ENCODE measurements around the gene NFASC.

The NFASC gene

DNA sequence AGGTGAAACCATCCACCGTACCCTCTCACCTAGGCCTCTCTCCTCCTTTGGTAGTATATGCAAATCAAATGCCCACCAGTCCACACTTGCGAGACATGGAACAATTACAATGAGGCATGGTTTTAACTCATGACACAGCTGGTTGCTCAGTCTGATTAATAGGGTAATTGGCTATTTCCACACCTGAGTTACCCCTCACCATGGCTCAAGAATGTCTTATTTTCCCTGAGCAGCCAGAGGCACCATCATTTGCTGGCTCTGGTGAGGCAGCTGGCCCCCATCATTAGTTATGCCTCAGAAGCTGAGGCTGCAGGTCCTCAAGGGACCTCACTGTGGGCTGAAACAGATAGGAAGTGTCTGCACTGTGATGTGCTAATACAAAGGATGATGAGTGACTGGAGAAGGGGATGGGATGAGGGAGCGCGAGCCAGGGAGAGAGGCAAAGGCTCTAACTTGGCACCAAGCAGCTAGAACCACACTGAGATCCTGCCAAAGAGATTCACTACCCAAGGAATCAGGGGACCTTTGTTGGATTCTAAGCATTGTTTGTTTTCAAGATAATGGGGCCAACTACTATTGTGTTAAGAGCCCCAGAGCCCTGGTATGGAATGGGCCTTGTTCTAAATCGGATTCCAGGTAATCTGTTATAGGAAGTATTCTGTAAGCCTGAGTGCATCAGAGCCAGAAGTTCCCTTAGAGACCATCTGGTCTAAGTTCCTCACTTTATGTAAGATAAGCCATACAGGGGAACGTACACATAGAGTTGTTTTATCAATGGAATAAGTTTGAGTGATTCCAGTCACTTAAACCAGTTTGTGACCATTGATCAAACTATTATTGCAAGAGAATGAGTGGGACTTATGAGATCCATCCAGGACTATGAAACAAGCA lies 92.3 kb downstream of the NFASC start:
- no peak for DNase-seq

DNA sequence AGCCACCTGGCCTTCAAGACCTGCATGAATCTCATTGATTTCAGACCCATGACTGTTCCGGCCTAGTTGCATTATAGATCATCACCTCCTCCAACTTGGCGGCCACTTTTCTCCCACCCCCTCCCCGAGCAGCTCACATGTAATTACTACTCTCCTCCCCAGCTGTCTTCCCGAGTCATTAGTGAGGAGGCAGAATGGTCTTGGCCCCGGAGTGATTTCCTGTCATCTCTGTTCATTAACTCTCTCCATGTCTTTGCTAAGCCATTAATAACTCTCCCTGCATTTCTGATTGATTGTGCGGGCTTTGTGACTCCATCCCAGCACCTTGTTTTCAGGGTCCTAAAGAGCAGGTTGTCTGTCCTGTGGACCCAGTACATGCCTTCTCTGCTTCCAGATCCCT lies 96.8 kb downstream of the NFASC start:
- DNase-seq = no peak

DNA sequence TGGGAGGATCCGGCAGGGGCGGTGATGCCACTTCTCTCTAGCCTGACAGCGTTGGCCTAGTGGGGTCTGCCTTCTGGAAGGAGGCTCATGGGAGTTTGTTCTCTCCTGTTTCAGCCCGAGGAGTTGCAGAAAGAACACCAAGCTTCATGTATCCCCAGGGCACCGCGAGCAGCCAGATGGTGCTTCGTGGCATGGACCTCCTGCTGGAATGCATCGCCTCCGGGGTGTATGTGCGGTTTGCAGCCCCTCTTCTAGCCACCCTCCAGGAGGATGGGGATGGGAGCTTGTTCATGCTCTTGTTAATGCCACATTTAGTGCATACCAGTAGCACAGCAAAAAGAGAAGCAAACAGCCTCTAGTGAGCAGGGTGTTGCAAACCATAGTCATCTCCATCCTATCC lies 97.5 kb downstream of the NFASC start:
- no peak for DNase-seq

DNA sequence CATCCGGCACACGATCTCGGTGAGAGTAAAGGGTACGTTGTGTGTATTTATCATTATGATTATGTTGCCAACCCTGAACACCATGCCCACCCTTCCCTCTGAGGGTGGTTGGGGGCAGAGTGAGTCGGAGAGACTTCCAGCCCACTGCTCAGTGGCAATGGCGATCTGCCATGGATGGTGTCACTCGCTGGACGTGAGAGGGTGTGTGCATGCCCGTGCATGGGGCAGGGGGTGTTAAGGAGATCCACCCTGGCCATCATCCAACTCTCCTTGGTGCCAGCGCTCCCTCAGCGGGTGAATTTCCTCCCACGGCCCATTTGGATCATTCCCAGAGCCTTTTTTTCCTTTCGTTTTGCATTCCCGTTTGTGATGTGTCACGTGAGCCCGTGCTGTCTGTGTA lies 98.3 kb downstream of the NFASC start:
- DNase-seq = no peak

DNA sequence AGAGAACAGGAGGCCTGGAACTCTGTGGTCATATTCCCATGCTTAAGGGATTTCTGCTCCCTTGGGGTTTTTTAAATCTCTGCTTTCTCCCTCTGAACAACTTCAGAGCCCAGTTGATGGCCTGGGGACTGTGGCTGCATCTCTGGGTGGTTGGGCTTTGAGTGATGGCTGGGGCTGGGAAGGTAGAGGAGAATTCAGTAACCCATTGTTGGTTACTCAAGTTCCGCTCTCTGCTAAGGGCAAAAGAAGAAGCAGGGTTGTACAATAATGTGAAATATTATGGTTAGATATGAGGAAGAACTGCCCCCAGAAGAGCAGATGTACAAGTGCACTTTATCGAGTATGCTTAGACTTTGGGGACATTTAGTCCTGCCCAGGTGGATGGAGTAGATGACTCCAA lies 100.3 kb downstream of the NFASC start:
- DNase-seq = no peak

DNA sequence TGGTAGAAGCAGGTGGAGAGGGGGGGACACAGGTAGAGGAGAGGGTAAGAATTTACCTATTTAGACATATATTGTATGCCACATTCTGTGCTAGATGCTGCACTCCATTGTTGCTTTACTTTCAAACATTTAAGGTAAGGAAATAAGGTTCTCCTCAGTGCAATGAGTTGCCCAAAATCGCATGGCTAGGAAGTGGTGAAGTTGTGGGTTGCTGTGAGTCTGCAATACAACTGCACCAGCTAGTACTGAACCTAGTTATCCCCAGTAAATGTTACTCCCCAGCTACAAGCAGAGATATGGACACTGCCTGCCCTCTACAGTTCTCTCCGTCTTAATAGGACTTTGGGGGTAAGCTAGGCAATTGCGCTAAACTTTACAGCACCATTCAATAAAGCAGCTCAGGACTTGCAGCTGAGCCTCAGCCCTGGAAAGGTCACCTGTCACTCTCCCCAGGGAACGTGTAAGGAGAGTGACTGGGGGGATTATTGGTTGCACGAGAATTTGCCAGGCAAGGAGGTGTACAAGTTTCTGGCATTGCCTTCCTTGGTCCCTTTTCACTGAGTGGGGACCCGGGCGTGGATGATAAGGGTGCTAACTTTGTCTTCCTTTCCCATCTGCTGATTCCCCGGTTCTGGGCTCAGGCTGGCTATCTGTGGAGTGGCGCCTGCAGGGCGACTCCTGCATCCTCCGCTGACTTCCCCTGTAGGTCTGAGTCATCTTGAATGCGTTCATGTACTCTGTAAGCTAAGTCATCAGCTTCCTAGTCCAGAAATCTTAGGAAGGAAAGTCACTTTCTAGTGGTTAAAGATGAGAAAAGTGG lies 101.1 kb downstream of the NFASC start:
- peak; percentile 76 for DNase-seq

DNA sequence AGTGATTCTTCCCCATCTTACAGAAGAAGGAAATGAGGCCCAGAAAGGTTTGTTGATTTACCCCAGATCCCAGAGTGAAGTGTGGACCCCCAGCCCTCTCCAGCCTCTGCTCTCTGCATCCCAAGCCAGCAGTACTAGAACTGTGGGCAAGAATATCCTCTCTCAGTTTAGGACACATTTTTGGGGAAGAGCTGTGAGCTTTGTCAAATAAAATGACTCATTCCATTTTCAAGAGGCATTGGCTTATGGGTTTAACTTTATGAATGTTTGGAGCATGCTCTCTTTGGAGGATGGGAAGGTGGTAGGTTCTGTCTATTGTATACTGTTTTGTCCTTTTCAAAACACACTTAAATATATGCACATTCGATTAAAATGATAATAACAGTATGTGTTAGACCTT lies 101.8 kb downstream of the NFASC start:
- DNase-seq = no peak

DNA sequence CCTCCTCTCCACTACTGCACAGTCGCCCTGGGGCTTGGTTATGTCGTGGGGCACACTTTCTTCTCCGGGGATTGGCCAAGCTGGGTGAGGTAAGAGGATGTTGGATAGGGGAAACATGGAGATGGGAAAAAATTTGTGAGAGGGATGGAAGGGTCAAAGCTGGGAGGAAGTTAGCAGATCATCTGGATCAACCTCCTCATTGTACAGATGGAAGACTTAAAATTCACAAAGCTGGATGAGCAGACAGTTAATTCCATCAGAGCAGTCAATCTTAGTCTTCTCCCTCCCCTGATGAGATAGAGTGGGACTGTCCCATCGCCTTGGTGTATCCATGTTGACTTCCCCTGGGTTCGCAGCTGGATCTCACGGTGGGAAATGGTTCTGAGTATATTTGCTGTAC lies 102.8 kb downstream of the NFASC start:
- no peak for DNase-seq

DNA sequence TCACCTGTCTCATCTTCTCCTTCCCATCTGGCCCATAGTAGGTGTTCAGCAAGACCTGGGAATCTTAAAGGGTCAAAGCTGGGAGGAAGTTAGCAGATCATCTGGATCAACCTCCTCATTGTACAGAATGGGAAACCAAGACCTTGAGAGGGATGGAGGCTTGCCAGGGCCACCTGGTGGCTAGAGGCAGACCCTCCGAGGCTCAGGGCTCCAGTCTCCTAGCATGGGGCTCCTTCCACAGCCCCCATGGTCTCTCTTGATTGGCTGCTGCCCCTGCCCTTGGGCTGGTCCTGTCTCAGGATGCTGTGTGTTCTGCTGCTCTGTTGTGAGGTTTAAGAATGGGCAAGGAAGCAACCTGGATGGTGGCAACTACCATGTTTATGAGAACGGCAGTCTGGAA lies 103.7 kb downstream of the NFASC start:
- DNase-seq = no peak

DNA sequence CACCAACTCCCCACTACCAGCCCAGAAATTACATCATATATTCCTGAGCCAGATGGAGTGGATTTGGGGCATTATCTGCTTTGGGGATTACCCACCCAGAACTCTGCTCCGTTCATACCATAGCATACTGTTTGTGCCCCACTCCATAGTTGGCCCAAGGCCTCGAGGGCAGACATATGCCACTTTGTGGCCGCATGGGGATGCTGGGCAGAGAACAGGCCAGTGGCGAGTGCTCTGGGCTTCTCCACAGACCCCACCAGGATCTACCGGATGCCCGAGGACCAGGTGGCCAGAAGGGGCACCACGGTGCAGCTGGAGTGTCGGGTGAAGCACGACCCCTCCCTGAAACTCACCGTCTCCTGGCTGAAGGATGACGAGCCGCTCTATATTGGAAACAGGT lies 104.4 kb downstream of the NFASC start:
- DNase-seq = no peak

DNA sequence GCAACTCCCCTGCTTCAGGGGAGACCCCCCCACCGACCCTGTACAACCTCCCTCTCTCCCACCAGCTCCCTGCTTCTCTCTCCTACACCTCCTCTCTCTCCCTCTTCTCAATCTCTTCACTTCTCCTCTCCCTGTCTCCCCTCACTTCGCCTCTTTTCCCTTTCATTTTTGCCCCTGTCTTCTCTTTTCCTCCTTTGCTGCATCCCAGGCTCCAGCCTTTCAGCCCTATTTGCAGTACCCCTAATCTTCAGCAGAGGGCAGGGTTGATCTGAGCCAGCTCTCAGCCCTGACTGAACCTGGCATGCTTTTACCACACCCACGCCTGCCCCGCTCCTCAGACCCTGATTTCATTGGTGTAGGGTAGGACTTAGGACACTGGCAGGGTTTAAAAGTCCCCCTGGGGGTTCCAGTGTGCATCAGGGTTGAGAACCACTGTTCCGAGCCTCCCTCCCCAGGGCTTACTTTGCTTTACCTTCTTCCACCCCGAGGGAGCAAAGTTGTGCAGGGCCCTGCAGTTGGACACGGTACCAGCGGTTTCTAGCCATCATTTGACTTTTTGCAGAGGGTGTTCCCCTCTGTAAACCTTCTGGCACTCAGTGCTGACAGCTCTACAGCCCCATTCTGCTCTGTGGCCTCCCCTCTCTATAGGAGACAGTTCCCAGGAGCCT lies 105.0 kb downstream of the NFASC start:
- DNase-seq = peak; percentile 22

DNA sequence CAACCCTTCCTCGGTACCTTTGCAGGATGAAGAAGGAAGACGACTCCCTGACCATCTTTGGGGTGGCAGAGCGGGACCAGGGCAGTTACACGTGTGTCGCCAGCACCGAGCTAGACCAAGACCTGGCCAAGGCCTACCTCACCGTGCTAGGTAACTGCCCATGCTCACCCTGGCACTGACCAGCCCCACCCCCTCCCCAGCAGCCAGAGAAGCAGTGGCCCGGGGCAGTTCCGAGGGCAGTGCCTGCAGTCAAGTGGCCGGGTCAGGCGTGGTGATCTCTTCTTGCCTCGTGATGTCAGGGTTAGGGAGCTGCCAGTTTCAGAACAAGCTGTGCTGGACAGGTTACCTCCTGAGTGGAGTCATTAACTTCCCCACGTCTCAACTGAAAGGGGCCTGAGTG lies 106.0 kb downstream of the NFASC start:
- no peak for DNase-seq

DNA sequence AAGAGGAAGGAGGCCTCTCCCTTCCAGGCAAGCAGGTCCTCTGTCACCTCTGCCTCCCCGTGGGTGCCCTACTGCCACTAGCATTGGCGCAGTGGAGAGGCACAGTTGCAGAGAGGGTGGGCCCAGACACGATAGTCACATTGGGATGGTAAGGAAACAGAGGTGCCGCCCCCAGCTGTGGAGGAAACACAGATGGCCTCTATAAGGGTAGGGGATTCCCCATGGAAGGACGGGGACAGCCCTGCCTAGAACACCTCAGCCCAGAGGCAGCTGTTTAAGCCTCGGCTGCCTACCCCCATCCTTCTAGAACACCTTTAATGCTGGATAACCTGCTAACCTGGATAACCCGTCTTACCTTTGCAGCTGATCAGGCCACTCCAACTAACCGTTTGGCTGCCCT lies 106.7 kb downstream of the NFASC start:
- no peak for DNase-seq

DNA sequence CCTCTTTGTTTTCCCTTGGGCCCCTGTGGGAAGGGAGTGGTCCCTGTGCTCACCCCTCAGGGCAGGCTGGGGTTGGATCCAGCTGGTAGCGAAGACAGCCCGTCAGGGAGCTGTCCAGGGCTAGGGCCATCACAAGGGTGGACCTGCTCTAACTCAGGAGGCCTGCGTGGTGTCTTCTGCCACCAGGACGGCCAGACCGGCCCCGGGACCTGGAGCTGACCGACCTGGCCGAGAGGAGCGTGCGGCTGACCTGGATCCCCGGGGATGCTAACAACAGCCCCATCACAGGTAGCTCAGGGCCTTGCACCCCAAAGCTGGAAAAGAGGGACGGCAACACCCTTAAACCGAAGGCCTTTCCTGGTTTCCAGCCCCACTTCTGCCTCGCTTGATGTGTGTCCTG lies 108.1 kb downstream of the NFASC start:
- no peak for DNase-seq

DNA sequence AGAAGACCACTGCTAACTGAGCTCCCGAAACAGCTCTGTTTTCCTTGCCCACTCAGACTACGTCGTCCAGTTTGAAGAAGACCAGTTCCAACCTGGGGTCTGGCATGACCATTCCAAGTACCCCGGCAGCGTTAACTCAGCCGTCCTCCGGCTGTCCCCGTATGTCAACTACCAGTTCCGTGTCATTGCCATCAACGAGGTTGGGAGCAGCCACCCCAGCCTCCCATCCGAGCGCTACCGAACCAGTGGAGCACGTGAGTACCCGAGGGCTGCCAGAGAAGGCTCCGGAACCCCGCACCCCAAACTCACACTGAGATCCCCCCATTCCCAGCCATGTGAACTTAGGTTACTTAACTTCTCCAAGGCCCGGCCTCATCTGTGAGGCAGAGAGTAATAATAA lies 108.6 kb downstream of the NFASC start:
- no peak for DNase-seq

DNA sequence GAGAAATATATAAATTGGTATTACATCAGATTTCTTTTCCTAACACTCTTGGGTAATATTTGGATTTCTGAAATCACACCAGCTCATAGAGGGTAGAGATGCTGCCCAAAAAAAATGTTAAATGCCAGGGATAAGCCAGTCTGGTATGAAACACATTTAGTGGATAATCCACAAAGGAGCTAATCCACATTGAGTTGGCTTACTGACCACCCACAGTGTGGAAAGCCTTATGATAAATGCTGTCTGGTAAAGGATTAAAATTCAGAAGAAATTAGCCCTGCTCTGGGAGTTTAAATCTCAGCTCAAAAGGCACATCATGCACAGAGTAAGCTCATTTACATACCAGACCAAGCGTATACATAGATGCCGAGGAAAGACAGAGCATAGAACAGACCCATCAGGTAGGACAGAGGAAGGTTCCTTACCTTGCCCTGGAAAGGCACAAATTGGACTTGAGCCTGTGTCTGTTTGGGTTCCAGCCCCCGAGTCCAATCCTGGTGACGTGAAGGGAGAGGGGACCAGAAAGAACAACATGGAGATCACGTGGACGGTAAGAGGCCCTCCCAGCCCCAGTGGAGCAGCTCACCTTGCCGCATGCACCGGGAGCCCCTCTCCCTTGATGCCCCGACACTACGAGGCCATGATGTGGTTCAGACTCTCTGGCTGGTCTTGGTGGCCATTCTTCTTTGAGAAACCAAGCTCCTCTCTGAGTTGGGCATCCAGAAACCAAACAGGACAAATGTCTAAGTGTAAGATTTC lies 109.4 kb downstream of the NFASC start:
- no peak for DNase-seq

DNA sequence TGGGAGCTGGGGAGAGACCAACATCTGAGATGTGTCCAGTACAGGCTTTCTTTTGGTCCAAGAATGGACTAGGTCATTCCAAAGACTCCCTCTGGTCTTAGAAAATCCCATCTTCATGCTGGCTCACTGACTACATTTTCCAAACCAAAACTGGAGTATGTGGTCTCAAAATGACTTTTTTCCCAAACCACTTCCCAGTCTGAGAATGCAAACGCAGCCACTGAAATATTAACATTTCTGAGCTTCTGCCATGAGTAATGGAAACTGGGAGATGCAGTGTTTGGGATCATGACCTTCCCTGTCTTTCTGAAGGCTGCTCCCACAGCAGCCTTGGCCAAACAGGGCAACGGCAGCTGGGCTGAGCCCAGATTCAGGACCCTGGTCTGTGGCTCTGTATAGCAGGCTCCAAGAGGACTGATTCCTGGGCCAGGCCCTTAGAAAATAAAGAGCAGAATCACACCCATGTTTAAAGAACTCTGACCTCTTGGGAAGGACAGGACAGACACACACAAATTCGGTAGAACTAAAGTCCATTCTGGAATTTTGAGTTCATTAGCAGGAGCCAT lies 110.3 kb downstream of the NFASC start:
- DNase-seq = no peak

DNA sequence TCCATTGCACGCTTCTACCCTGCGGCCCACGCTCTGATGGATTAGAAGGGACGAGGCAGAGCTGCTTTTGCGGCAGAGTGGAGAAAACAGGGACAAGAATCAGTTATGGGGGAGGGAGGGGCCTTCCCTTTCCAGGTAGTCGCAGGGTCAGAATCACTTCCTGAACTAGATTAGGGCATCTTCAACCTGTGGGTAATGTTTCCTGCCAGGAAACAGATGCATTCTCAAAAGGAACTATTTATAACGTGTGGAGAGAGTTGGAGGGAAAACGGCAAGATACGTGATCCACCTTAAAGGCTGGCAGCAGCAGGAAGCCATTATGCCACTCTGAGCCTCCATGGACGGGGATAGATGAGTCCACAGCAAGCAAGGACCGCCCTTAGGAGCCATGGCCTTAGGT lies 112.5 kb downstream of the NFASC start:
- no peak for DNase-seq

DNA sequence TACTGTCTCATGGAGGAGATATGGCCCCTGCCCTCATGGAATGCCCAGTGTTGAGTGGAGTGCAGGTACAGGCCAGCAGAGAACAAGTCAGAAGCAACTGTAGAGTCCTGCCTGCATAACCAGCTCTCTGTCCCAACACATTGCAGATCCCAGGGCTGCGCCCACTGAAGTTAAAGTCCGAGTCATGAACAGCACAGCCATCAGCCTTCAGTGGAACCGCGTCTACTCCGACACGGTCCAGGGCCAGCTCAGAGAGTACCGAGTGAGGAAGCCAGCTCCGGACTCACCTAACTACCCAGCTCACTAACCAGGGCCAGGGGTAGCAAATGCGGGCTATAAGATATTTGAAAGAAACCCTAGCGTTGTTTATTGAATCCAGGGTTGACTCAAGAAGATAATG lies 113.2 kb downstream of the NFASC start:
- no peak for DNase-seq

DNA sequence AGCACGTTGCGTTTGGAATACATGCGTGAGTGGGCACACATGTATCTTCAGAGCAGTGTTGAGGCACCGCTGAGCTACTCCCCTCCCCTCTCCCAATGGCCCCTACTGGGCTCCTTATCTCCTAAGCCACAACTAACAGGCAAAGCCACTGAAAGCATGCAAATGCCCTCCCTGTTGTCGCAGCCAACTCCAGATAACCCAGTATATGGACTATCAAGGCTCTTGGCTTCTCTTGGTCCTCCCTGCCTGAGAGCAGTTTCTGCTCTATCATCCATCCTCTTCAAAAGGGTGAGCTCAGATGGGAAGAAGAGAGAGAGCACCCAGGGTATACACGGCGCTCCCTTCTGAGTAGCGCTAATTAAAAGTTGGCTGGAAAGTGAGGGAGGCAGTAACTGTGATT lies 113.8 kb downstream of the NFASC start:
- no peak for DNase-seq

DNA sequence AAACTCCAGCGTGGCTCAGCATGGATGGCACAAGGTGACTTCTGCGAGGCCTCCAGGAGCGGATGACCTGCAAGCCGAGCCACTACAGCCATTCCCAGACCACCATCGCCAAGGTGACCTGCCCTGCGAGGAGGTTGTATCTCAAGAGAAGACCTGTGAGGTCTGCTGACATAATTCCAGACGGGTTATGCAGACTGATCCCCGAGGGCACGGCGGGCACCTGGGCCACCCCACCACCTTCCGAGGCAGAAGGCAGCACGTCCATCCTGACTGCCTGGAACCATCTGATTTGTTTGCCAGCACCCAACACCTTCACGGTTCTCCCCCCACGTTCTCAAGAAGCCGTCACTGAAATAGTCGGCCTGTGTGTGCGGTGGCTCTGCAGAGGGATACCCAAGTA lies 115.5 kb downstream of the NFASC start:
- no peak for DNase-seq

DNA sequence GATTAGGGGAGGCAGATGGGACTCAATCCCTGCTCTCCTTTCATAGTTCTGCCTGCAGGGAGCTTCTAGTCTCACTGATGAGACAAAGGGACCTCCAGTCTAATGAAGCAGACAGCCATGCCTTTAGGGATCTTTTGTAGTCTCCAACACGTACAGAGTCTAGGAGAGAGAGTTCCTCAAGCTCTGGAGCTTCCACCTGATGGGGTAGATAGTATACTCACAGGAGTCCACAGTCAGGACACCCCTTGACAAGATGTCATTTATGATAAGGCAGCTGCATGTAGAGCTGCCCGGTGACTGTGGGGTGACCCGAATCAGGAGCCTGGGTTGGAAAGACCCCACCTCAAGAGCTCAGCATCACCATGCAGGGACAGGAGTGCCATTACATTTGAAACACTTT lies 117.0 kb downstream of the NFASC start:
- DNase-seq = no peak

DNA sequence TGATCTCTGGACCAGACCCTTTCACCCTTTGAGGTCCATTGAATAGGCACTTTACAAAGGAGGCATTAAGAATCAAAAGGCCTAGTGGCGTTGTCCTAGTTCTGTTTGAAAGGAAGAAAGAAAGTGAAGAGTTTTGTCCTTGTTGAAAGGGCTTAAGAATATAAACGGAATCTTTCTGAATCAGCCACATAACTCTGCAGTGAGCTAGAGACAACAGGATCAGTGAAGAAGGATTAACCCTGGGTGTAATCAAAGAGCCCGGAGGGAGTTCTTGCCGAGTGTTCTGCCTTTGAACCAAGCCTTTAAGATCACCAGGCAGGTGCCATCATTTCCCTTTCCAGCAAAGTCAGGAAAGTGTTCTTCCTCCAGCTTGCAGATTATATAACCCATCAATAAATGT lies 117.5 kb downstream of the NFASC start:
- DNase-seq = no peak

Data from NCI-H226 (cell line).